DMS53 (cell line): Measurements from ENCODE around the gene NSD2.
"Not testable (repeated sequence)": the region's sequence is repeated elsewhere in the genome, so short reads cannot be mapped to it uniquely, and the experiment has no call there.

Source experiments
- DNase-seq: peaks from one replicate; lab custom pipeline; 2025; lab: John Stamatoyannopoulos, UW

Gene NSD2

DNA sequence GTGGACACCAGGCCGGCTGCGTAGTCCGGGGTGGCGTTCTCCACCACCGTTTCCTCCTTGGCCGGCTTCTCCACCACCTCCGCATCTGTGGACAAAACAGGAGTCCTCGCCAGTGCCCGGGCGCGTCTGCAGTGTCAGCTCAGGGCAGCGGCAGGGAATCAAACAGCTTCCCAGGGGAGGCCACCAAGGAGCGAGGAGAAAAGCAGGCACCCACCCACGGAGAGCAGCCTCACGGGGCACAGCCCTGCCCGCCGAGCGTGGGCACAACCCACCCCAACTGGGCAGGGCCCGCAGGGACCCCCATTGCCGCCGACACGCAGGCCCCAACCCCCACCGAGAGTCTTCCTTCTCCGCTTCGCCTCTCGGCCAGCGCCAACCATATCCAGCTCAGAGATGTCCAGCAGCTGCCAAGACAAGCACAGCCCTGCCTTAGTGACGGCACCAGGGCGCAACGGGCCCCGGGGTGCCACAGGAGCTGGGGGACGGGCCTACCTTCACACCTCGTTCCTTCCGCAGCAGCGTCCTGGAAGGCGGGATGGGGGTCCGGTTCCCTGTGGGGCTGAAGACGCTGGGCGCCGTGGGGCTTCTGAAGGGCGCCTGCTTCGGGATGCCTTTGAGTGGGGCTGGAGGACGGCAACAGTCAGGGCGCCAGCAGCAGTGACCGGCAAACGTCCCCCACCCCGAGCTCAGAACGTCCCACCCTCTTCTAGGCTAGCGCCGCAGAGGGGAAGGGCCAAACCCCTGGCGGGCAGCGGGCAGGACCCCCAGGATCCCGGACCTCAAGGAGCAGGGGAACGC lies 114.8 kb downstream of the NSD2 start:
- DNase-seq, result no peak

DNA sequence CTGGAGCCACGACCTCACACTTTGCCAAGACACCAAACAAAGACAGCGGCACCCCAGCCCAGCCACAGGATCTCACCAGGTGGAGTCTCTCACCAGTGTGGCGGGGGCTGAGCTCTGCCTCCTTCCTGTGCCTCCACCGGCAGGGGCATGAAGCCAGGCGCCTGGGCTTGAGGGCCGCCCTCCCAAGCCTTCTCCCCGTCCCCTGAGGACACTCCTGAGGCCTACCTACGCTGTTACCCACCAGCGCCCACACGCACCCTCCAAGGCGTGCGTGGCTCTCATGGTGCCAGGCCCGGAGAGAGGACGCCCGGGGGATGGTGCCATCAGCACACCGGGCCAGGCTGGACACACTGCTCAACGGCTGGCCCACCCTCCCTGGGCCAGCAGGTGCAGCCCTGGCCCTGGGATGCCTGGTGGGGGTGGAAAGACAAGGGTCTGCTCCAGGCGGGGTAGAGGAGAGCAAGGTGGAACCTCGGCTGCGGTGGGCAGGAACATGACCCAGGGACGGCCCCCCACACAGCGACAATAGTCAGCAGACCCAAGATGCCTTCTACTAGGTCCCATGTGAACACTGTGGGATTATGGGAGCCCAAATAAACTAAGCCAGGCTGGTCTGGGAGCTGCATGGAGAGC lies 115.5 kb downstream of the NSD2 start:
- DNase-seq, result no peak

DNA sequence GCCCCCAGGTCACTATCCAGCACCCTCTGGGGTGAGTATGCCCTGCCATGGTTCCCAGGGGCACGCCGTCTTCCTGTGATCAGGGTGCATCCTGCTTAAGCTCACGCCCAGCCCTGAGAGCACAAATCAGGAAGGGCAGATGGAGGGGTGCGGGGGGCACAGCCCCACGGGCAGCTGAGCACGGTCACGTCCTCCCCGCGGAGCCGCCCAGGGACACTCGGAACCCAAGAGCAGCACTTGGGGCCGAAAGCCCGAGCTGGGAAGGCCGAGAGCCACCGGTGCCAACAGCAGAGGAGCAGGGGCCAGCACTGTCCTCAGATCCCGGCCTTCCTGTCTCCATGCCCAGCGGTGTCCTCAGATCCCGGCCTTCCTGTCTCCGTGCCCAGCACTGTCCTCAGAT lies 116.1 kb downstream of the NSD2 start:
- no peak for DNase-seq

DNA sequence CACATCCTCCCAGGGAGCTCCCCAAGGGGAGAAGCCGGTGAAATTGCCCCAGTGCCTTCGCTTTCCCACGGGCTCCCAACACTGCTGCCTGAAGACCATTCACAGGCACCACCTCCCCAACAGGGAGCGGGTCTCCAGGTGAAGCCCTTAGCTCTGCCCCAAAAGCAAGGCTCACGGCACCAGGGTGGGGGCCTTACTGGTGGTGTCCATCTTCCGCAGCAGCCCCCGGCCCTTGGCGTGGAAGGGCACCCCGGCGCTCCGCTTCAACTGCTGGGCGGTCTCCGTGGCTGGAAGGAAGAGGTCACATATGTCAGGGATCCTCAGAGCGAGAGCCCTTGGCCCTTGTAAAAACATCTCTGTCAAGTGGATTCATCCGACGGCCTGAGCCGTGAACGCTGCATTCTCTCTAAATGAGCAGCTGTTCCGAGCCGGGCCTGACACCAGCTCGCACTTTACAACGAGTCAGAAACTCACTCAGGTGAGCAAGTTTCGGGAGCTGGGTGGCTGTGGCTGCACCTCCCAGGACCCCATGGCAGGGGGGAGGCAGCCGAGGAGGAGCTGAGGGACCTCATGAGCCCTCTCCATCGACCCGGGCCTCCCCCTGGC lies 116.6 kb downstream of the NSD2 start:
- no peak for DNase-seq

DNA sequence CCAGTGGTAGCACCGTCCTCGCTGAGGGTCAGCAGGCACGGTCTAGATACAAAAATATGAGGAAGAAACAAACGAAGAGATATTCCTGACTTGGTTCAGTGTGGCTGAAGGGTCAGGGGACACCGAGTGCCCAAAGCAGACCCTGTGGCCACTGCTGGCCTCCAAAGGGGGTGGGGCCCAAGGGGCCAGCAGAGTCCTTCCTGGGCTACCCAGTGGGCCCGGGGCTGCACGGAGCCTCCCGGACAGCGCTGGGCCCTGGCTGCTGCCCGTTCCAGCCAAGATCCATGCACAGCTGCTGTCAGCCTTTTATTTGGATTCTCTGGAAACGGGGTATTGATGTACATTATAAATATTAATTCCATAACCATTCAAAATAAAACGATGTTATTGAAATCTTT lies 117.1 kb downstream of the NSD2 start:
- no peak for DNase-seq

DNA sequence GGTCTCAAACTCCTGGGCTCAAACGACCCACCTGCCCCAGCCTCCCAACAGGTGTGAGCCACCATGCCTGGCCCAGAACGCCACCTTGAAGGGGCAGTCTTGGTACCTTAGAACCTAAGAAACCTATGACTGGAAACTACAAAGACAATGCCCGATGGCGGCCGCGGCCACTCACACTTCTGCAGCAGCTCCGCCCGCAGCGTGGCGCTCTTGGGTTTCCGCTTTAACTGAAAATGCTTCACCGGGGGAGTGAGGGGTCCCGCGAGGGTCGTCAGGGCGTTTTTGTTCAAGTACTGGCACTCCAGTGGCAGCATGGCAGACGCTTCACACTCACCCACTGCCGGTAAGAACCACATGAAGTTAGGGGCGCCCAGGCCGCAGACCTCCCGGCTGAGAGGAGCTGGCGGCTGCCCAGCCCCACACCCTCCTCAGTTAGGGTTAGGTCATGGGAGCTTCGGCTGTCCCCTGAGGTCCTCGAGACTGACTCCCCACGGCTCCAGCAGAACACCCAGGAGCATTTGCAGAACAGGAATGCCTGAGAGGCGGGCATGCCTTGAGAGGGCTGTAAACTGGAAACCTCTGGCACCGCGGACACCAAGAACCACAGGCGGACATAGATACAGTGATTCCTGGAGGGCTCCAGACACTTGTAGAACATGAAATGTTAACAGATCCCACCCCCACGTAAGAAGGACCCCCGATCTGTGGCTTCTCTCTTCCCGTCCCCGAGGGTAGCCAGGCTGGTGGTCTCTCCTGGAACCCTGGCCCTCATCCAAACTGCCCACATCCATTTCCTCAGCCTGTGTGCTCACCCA lies 118.5 kb downstream of the NSD2 start:
- no peak for DNase-seq

DNA sequence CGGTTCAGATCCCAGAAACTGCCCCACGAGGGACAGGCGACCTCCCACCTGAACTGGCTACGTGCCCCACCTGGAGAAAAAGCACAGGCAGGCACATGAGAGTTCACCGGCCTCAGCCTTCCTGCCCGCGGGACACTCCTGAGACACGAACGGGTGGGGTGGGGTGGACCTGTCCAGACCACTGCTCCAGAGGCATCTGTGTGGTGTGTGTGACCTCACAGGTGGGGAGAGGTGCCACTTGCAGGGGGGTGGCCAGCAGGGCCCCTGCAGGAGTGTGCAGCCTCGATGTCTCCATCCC lies 119.1 kb downstream of the NSD2 start:
- no peak for DNase-seq

DNA sequence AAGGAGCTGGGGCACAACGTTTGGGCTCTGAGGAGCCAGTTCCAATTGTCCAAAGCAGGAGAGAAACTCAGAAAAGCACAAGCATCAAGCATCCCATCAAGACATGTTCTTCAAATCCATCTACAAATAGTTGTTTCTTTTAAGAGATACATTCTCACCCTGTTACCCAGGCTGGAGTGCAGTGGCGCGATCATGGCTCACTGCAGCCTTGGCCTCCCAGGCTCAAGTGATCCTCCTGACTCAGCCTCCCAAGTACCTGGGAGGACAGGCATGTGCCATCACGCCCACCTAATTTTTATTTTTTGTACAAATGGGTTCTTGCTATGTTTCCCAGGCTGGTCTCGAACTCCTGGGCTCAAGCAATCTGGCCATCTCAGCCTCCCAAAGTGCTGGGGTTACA lies 119.5 kb downstream of the NSD2 start:
- no peak for DNase-seq

DNA sequence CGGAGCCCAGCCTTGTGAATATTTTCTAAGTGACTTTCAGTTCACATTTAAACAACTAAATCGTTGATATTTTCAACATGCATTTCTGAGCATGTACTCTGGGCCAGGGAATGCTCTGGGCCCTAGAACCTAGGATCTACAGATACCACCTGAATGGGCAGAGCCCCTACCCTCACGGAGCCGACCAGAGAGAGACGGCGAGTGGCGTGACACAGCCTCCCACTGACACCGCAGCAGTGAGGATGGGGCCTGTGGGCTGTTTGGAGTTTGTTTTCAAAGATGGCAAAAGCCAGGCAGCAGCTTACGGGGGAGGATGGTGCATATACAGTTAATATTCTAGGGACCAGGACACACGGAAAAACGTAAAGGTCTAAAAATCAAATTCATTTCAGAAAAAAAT lies 119.9 kb downstream of the NSD2 start:
- DNase-seq, result no peak

DNA sequence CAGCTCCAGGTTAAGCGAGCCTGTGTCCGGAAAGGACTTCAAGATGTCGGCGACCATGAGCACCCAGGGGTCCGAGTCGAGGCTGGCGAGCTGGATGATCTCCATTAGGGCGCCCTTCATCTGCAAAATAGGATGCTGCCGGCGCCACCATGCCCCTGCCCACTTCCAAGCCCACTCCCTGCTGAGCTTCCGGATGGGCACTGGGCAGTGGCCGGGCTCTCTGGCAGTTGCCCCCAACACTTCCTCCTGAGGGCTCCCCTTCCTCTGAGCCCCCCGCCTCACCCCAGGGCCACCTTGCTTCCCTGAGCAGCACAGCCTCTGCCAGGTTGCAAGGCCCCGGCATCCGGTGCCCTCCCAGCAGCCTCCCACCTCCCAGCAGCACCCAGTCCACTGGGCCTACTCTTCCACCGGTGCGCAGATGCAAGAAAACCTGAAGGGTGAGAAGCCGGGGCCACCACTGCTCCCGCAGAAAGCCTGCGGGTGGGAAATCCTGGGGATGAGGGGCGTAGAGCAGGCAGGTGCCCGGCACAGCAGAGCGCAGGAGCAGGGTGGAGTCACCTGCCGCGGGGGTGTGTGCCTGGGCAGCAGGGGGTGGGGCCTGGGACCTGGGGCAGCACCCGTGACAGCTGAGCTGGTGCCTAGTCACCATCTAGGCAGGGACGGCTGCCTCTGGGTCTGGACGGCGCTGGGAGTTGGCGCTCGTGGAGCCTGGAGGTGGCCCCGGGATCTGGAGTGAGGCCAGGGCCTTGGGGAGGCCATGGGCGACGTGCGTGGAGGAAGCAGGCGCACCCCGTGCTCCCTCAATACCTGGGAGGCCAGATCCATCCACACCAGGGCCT lies 120.6 kb downstream of the NSD2 start:
- DNase-seq, result no peak

DNA sequence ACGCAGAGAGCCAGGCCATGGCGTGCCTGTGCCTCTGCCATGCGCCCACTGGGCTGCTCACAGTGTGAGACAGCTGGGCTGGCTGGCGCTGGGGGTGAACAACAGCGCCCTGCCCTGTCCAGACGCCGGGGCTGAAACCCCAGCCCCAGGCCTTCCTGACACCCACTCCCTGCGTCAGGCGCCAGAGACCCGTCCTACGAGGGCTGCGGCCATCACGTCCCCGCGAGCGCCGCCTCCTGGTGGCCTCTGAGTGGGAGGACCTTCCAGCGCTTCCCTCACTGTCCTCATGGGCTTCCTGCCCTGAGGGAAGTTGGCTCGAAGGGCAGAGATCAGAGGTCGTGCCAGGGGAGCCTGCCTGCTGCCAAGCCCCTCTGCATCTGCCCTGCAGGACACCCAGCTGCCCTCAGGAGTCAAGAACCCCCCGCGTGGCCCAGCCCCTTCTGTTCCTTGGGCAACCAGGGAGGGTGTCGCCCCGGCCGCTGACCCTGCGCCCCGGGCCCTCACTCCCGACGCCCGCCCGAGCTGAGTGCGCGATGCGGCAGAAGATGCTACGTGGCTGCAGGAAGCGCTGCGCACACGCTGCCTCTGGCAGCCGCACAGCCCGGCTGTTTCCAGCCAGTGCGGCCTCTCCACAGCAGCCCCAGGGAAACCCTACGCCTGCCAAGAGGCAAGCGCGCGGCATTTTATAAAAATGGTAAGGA lies 121.4 kb downstream of the NSD2 start:
- DNase-seq, result no peak

DNA sequence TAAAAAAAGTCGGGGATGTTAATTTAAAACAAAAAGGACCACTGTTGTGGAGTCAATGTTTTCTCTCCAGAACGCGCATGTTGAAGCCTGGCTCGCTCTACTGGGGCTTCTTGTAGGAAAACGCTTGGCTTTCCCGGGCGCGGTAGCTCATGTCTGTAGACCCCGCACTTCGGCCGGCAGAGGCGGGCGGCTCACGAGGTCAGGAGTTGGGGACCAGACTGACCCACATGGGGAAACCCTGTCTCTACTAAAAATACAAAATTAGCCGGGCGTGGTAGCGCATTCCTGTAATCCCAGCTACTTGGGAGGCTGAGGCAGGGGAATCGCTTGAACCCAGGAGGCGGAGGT lies 122.0 kb downstream of the NSD2 start:
- no peak for DNase-seq

DNA sequence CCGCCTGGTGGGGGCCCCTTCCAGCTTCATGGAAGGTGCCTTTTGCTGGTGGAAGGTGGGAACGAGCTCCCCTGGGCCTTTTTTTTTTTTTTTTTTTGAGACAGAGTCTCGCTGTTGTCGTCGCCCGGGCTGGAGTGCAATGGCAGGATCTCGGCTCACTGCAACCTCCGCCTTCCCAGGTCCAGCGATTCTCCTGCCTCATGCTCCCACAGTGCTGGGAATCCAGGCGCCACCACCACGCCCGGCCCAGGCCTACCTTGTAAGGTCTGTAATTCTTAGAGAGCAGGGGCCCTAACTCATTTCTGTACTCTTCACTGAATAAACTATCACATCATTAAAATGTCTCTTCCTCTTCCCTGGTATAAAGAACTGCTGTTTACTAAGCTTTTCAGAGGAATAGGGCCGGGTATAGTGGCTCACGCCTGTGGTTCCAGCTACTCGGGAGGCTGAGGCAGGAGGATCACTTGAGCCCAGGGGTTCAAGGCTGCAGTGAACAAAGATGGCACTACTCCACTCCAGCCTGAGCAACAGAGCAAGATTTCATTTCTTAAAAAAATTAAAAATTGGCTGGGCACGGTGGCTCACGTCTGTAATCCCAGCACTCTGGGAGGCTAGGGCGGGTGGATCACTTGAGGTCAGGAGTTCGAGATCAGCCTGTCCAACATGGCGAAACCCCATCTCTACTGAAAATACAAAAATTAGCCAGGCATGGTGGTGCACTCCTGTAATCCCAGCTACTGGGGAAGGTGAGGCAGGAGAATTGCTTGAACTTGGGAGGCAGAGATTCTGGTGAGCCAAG lies 122.7 kb downstream of the NSD2 start:
- DNase-seq, result not testable (repeated sequence)

DNA sequence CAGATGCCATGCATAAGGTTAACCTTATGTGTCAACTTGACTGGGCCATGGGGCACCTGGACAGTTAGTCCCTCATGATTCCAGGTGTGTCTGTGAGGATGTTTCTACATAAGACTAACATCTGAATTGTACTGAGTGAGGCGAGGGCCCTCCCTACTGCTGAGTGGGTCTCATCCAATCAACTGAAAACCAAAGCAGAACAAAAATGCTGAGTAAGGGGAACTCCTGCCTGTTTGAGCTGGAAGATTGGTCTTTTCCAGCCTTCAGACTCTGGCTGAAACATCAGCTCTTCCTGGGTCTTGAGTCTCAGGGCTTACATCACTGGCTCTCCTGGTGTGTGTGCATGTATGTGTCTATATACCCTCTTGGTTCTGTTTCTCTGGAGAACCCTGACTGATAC lies 123.7 kb downstream of the NSD2 start:
- DNase-seq, result no peak

DNA sequence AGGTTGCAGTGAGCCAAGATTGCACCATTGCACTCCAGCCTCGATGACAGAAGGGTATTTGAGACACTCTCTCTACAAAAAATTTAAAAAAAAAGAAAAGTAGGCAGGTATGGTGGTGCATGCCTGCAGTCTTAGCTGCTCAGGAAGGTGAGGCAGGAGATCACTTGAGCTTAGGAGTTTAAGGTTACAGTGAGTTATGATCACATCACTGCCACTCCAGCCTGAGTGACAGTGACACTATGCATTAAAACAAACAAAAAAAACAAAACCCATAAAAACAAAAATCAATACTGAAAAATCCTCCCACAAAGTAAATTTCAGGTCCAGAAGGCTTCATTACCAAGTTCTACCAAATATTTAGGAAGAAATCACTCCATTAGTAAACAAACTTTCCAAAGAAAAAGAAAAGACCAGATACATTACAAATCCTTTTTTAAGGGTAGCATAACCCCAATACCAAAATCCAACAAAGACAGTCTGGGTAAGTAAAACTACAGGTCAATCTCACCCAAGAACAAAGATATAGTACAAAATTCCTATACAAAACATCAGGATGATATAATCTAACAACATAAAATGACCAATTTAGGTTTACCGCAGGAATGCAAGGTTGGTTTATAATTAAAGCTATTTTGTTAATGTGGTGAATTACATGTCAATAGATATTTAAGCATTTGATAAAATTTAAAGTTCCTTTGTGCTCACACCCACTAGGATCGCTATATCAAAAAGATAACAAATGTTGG lies 125.8 kb downstream of the NSD2 start:
- DNase-seq, result peak; percentile 65

DNA sequence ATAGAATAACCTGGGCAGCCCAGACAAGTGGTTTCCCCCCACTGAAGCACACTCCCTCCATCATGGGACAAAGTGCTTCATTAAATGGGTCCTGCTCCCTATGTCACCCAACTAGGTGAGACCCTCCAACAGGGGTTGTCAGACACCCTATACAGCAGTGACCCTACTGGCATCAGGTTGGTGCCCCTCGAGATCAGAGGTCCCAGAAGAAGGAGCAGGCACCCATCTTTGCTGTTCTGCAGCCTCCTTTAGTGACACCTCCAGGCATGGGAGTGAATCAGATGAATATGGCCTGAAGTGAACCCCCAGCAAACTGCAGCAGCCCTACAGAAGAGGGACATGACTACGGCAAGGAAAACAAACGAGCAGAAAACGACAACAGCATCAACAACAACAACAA lies 126.5 kb downstream of the NSD2 start:
- no peak for DNase-seq

DNA sequence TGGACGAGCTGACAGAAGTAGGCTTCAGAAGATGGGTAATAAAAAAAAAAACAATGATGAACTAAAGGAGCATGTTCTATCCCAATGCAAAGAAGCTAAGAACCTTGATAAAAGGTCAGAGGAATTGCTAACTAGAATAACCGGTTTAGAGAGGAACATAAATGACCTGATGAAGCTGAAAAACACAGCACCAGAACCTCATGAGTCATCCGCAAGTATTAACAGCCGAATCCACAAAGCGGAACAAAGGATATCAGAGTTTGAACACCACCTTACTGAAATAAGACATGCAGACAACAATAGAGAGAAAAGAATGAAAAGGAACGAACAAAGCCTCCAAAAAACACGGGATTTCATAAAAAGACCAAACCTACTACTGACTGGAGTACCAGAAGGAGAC lies 127.1 kb downstream of the NSD2 start:
- DNase-seq, result peak; percentile 97

DNA sequence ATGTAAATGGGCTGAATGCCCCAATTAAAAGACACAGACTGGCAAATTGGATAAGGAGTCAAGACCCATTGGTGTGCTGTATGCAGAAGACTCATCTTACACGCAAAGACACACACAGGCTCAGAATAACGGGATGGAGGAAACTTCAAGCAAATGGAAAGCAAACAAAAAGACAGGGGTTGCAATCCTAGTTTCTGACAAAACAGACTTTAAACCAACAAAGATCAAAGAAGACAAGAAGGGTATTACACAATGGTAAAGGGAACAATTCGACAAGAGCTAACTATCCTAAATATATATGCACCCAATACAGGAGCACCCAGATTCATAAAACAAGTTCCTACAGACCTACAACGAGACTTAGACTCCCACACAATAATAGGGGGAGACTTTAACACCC lies 128.1 kb downstream of the NSD2 start:
- DNase-seq, result not testable (repeated sequence)

DNA sequence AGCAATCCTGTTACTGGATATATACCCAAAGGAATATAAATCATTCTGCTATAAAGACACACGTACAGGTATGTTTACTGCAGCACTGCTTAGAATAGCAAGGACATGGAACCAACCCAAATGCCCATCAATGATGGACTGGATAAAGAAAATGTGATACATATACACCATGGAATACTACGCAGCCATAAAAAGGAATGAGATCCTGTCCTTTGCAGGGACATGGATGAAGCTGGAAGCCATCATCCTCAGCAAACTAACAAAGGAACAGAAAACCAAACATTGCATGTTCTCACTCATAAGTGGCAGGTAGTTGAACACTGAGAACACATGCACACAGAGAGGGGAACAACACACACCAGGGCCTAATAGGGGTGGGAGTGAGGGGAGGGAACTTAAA lies 132.2 kb downstream of the NSD2 start:
- not testable (repeated sequence) for DNase-seq

DNA sequence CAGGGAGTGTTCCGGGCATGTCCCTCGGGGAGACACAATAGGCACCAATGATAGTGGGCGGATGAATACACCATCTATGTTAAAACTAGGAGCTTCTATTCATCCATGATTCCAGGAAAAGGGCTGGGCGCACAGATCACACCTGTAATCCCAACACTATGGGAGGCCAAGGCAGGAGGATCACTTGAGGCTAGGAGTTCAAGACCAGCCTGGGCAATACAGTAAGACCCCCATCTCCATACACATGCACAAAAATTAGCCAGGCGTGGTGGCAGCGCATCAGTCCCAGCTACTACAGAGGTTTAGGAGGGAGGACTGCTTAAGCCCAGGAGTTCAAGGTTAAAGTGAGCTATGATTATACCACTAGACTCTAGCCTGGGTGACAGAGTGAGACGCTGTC lies 135.2 kb downstream of the NSD2 start:
- DNase-seq, result no peak
